Stimulated activated CD4-positive, alpha-beta T cell treated with anti-CD3 and anti-CD28 coated beads, Interleukin-12 subunit alpha, Interleukin-12 subunit beta, amount 100 ng/mL, for 24 hours (primary cell): ENCODE measurements around the gene HYLS1.
"Not testable (repeated sequence)": the region's sequence is repeated elsewhere in the genome, so short reads cannot be mapped to it uniquely, and the experiment has no call there.

Experiments
- DNase-seq, 2 experiments: peaks; one replicate each; pipeline ENCODE4 v3.0.0-alpha.2; 2020; ENCODE audit warnings: low read depth in 2 of 2

Gene HYLS1

GRCh38 chr11:125887373-125888324, at the start of gene HYLS1:
TSS of gene HYLS1 (plus strand) at chr11:125887668. CDS start at chr11:125899369, 11,701 bp downstream.
- peak; percentile 89 to 96 for DNase-seq

- no peak for DNase-seq
These were observed 45.0 kb upstream of the HYLS1 start for GRCh38 chr11:125842321-125842948.

GRCh38 chr11:125846188-125846587, 41.3 kb upstream of the HYLS1 start:
- DNase-seq: no peak

- DNase-seq: not testable (repeated sequence)
These were observed 29.8 kb upstream of the HYLS1 start for GRCh38 chr11:125857670-125858069.

- DNase-seq: not testable (repeated sequence)
These were observed 24.7 kb upstream of the HYLS1 start for GRCh38 chr11:125862786-125863185.

GRCh38 chr11:125865354-125865753, 22.1 kb upstream of the HYLS1 start:
- not testable (repeated sequence) for DNase-seq

GRCh38 chr11:125869521-125869920, 17.9 kb upstream of the HYLS1 start:
- no peak for DNase-seq

GRCh38 chr11:125871391-125872137, 15.9 kb upstream of the HYLS1 start:
- DNase-seq: peak in 1 of 2 experiments; percentile 11

GRCh38 chr11:125872138-125872491, 15.4 kb upstream of the HYLS1 start:
- no peak for DNase-seq

GRCh38 chr11:125873881-125874555, 13.4 kb upstream of the HYLS1 start:
- no peak for DNase-seq

- peak; percentile 21 to 24 for DNase-seq
These were observed 12.8 kb upstream of the HYLS1 start for GRCh38 chr11:125874556-125875124.

- no peak for DNase-seq
These were observed 6.2 kb upstream of the HYLS1 start for GRCh38 chr11:125881291-125881690.

GRCh38 chr11:125883375-125883774, 4.1 kb upstream of the HYLS1 start:
- DNase-seq: no peak

GRCh38 chr11:125886997-125887372, 483 bp upstream of the HYLS1 start:
- peak in 1 of 2 experiments; percentile 25 for DNase-seq

GRCh38 chr11:125890447-125891100, 3.1 kb downstream of the HYLS1 start:
- no peak for DNase-seq

- no peak for DNase-seq
These were observed 4.6 kb downstream of the HYLS1 start for GRCh38 chr11:125892071-125892470.

- no peak for DNase-seq
These were observed 5.5 kb downstream of the HYLS1 start for GRCh38 chr11:125892994-125893393.

- DNase-seq: no peak
These were observed 14.4 kb downstream of the HYLS1 start for GRCh38 chr11:125901872-125902271.

- DNase-seq: no peak
These were observed 14.9 kb downstream of the HYLS1 start for GRCh38 chr11:125902277-125902926.
